HCT116 (cell line): ENCODE results near the gene GALR2. TPM values are rescaled to one million over a fixed set of nuclear protein-coding genes. Genes with fewer than 3 reads are reported as not detected.

ENCODE experiments used
- ATAC-seq: fragments of 200-7000 bp; cut with Tn5 transposase; 2 replicates; pipeline ENCODE4 v1.9.1; 2020; ENCODE audit warnings: mild to moderate bottlenecking, moderate library complexity
- BruUV-seq: library from RNA; stranded (reverse); fragments of 400-500 nt; replicated peaks from 2 replicates; lab custom pipeline; 2021; lab: Mats Ljungman, UMichigan
- CTCF ChIA-PET: fragments of 300-600 bp; sonication (Branson Sonifier 250); formaldehyde crosslinking; loops from one replicate; lab custom pipeline; 2021; ENCODE audit warnings: antibody characterized with exemption; lab: Charles Lee
- POLR2A ChIA-PET: fragments of 300-600, 350-600 bp; sonication (Branson Sonifier 250); formaldehyde crosslinking; loops from one replicate; lab custom pipeline; 2021; ENCODE audit warnings: antibody characterized with exemption; lab: Charles Lee
- RAD21 ChIA-PET, 2 experiments: fragments of 300-600 bp; sonication (Branson Sonifier 250); formaldehyde crosslinking; loops; one replicate each; lab custom pipeline; 2023; ENCODE audit warnings: low total read pairs in 2 of 2; ENCODE audit not compliant: uncharacterized antibody in 2 of 2, unreplicated experiment in 2 of 2, low non-redundant PET in 1 of 2; lab: Charles Lee
- DNase-seq: peaks from one replicate; pipeline ENCODE4 v3.0.0-alpha.2; 2010; ENCODE audit warnings: low read depth, low spot score
- H2AFZ ChIP-seq: fragments of 200-600 bp; shearing (Covaris generic), sonication (generic); 2 replicates; pipeline ENCODE4 v1.6.1; 2017; ENCODE audit warnings: low read depth, mixed run types, mixed read lengths, antibody characterized with exemption, low read length; ENCODE audit not compliant: poor library complexity, severe bottlenecking
- H3K27ac ChIP-seq: 2 replicates; pipeline ENCODE4 v1.5.1; 2012; ENCODE audit warnings: low read depth, low read length
- H3K27me3 ChIP-seq: fragments of 200-600 bp; sonication (generic); 2 replicates; pipeline ENCODE4 v1.6.1; 2016; ENCODE audit warnings: mixed run types, low read length, mixed read lengths; ENCODE audit not compliant: insufficient read depth
- H3K36me3 ChIP-seq, 2 experiments: fragments of 200-500 bp in 1 of 2; fragments of 200-600 bp in 1 of 2; sonication (Bioruptor generic) in 1 of 2; sonication (generic) in 1 of 2; 2 replicates each; pipeline versions ENCODE4 v1.5.1 to v1.6.1; 2014 to 2016; ENCODE audit warnings: low read length in 2 of 2, inconsistent platforms in 1 of 2, mixed read lengths in 1 of 2, mixed run types in 1 of 2; ENCODE audit not compliant: insufficient read depth in 2 of 2, control insufficient read depth in 1 of 2
- H3K4me1 ChIP-seq, 2 experiments: fragments of 200-600 bp in 1 of 2; sonication (generic) in 1 of 2; 2 replicates each; pipeline versions ENCODE4 v1.5.1 to v1.6.1; 2012 to 2017; ENCODE audit warnings: low read length in 2 of 2, inconsistent platforms in 1 of 2, mild to moderate bottlenecking in 1 of 2, mixed read lengths in 1 of 2, mixed run types in 1 of 2, moderate library complexity in 1 of 2; ENCODE audit not compliant: insufficient read depth in 2 of 2, control insufficient read depth in 1 of 2
- H3K4me2 ChIP-seq: fragments of 200-600 bp; sonication (generic); 2 replicates; pipeline ENCODE4 v1.6.1; 2017; ENCODE audit warnings: mixed run types, low read length, mixed read lengths
- H3K4me3 ChIP-seq, 2 experiments: fragments of 200-600 bp in 1 of 2; sonication (generic) in 1 of 2; replicated peaks in 1 of 2; 2 replicates each; pipeline ENCODE4 v1.5.1; 2011 to 2016; ENCODE audit warnings: low read length in 2 of 2, control low read depth in 1 of 2, low read depth in 1 of 2, mild to moderate bottlenecking in 1 of 2, mixed read lengths in 1 of 2, mixed run types in 1 of 2
- H3K79me2 ChIP-seq: fragments of 200-600 bp; sonication (generic); 2 replicates; pipeline ENCODE4 v1.6.1; 2017; ENCODE audit warnings: mild to moderate bottlenecking, mixed run types, low read length, moderate library complexity, mixed read lengths; ENCODE audit not compliant: insufficient read depth
- H3K9ac ChIP-seq: fragments of 200-600 bp; sonication (generic); 2 replicates; pipeline ENCODE4 v1.6.1; 2016; ENCODE audit warnings: low read length, mixed read lengths
- H3K9me2 ChIP-seq: fragments of 200-600 bp; sonication (generic), shearing (Covaris generic); 2 replicates; pipeline ENCODE4 v1.6.1; 2017; ENCODE audit warnings: mixed run types, mild to moderate bottlenecking, moderate library complexity; ENCODE audit not compliant: insufficient read depth
- H3K9me3 ChIP-seq, 2 experiments: fragments of 200-500 bp in 1 of 2; fragments of 200-600 bp in 1 of 2; sonication (Bioruptor generic) in 1 of 2; sonication (generic) in 1 of 2; 2 replicates each; pipeline ENCODE4 v1.6.1; 2014 to 2017; ENCODE audit warnings: low read length in 2 of 2, mixed read lengths in 2 of 2, inconsistent platforms in 1 of 2, low read depth in 1 of 2, mild to moderate bottlenecking in 1 of 2, mixed run types in 1 of 2, moderate library complexity in 1 of 2; ENCODE audit not compliant: control insufficient read depth in 1 of 2, insufficient read depth in 1 of 2
- H4K20me1 ChIP-seq: fragments of 200-600 bp; sonication (generic), shearing (Covaris generic); 2 replicates; pipeline ENCODE4 v1.6.1; 2017; ENCODE audit warnings: mixed run types, mild to moderate bottlenecking, moderate library complexity; ENCODE audit not compliant: insufficient read depth
- CBX3 ChIP-seq: IDR thresholded peaks from 2 replicates; pipeline ENCODE4 v1.6.1; 2012; ENCODE audit warnings: low read depth
- EGR1 ChIP-seq: IDR thresholded peaks from 2 replicates; pipeline ENCODE4 v1.6.1; 2012; ENCODE audit warnings: low read depth
- EZH2phosphoT487 ChIP-seq: fragments of 200-600 bp; IDR thresholded peaks from 2 replicates; pipeline ENCODE4 v1.6.1; 2018; ENCODE audit warnings: antibody characterized with exemption, borderline replicate concordance
- MAX ChIP-seq: IDR thresholded peaks from 2 replicates; pipeline ENCODE4 v1.6.1; 2012
- POLR2A ChIP-seq: IDR thresholded peaks from 2 replicates; pipeline ENCODE4 v1.7.0; 2011; ENCODE audit warnings: borderline replicate concordance; ENCODE audit not compliant: insufficient read depth, insufficient read length; ENCODE audit errors: extremely low read depth
- POLR2AphosphoS5 ChIP-seq: IDR thresholded peaks from 2 replicates; pipeline ENCODE4 v1.6.1; 2011; ENCODE audit warnings: mild to moderate bottlenecking, low read depth, low read length, moderate library complexity
- TCF7L2 ChIP-seq: IDR thresholded peaks from 2 replicates; pipeline ENCODE4 v1.7.0; 2011; ENCODE audit warnings: borderline replicate concordance, inconsistent platforms; ENCODE audit not compliant: insufficient read depth, insufficient read length; ENCODE audit errors: extremely low read depth
- ZFX ChIP-seq: fragments of 450-650 bp; IDR thresholded peaks from 2 replicates; pipeline ENCODE4 v1.6.1; 2017
- ZNF274 ChIP-seq: fragments of 200-500 bp; sonication (Bioruptor generic); IDR thresholded peaks from 2 replicates; pipeline ENCODE4 v1.6.1; 2014; ENCODE audit warnings: mild to moderate bottlenecking, low read depth, low read length, inconsistent platforms
- intact Hi-C: fragments of 100-400 bp; cut with micrococcal nuclease; formaldehyde crosslinking; loops from 2 replicates; pipeline ENCODE4 v1.10.0; 2022
- total RNA-seq: library from RNA; stranded (reverse); gene quantifications from one replicate; pipeline ENCODE4 v1.2.1, GENCODE V29; 2021; ENCODE audit not compliant: unreplicated experiment

The GALR2 gene
- total RNA-seq, 1 experiment from 2014 or later: 0.27 TPM

GRCh38 chr17:76119409-76120371 is 45.1 kb downstream of the GALR2 start:
- TF ChIP-seq ZNF274 (no peak), EGR1 (no peak), EZH2phosphoT487 (no peak), ZFX (no peak), POLR2AphosphoS5 (no peak), POLR2A (no peak), CBX3 (no peak)
- no peaks in the 10 kb centered on the region for H4K20me1 ChIP-seq
- DNase-seq (no peak), ATAC-seq (no peak)
- peaks cover 0 to 15% of the 10 kb centered on the region in 2 experiments; a peak in 2 of 4 replicates for H3K4me1 ChIP-seq
- no peak overlapping the region for H3K4me3 ChIP-seq
- ChIA-PET POLR2A (interaction anchor here (0.6 kb wide), 1 partner anchor 62 kb away, joined by 3 read pairs; no protein-coding TSS in a partner anchor), RAD21 (no interaction called here), CTCF (interaction anchor here (0.6 to 10.0 kb wide), 7 partner anchors 8 to 160 kb away, joined by 3 to 132 read pairs (median 6); no protein-coding TSS in a partner anchor)
- no peak overlapping the region for H3K4me2 ChIP-seq
- H3K27me3 ChIP-seq: no peaks in the 10 kb centered on the region
- BruUV-seq: no TSS peak
- H2AFZ ChIP-seq: no peak overlapping the region
- no peaks in the 10 kb centered on the region for H3K36me3 ChIP-seq
- intact Hi-C loops: no loop called here
- no peak overlapping the region for H3K9ac ChIP-seq
- H3K9me2 ChIP-seq: no peaks in the 10 kb centered on the region
- no peaks in the 10 kb centered on the region for H3K9me3 ChIP-seq
- H3K27ac ChIP-seq: no peak overlapping the region
- H3K79me2 ChIP-seq: no peaks in the 10 kb centered on the region

GRCh38 chr17:76120658-76121008 is 46.1 kb downstream of the GALR2 start:
- no TSS peak for BruUV-seq
- TF ChIP-seq TCF7L2 (peak; percentile 6), MAX (no peak), ZFX (no peak)
- intact Hi-C loops: loop anchor here (1.0 kb wide), 2 partner anchors 62 to 159 kb away; no protein-coding TSS in a partner anchor
- H3K4me1 ChIP-seq: peaks cover 0 to 15% of the 10 kb centered on the region in 2 experiments; a peak in 2 of 4 replicates
- ATAC-seq (no peak), DNase-seq (no peak)
- no peaks in the 10 kb centered on the region for H3K9me2 ChIP-seq
- peak overlapping the region; percentile 35 for H2AFZ ChIP-seq
- CTCF ChIA-PET: interaction anchor here (1.0 to 10.0 kb wide), 8 partner anchors 12 to 169 kb away, joined by 3 to 132 read pairs (median 8); no protein-coding TSS in a partner anchor
- H3K27me3 ChIP-seq: no peaks in the 10 kb centered on the region
- peak overlapping the region; percentile 72 for H3K4me2 ChIP-seq
- H3K36me3 ChIP-seq: no peaks in the 10 kb centered on the region
- no peak overlapping the region for H3K4me3 ChIP-seq
- no peak overlapping the region for H3K27ac ChIP-seq
- H4K20me1 ChIP-seq: no peaks in the 10 kb centered on the region
- RAD21 ChIA-PET: interaction anchor here (0.7 to 1.3 kb wide), 5 partner anchors 51 to 250 kb away, joined by 3 to 12 read pairs (median 7); no protein-coding TSS in a partner anchor
- H3K9ac ChIP-seq: peak overlapping the region; percentile 37; the same call in 1 of the 2 replicates
- POLR2A ChIA-PET: no interaction called here
- no peaks in the 10 kb centered on the region for H3K79me2 ChIP-seq
- no peaks in the 10 kb centered on the region for H3K9me3 ChIP-seq
